HepG2 (cell line): Measurements from ENCODE around the gene PPM1H. TPM values are rescaled to one million over a fixed set of nuclear protein-coding genes. Genes with fewer than 3 reads are reported as not detected.

Experiments used
- ATAC-seq: fragments of 200-7000 bp; cut with Tn5 transposase; 3 replicates; pipeline ENCODE4 v1.9.1; 2020; ENCODE audit warnings: mild to moderate bottlenecking, moderate library complexity
- BruUV-seq: library from RNA; stranded (reverse); fragments of 400-500 nt; replicated peaks from 2 replicates; lab custom pipeline; 2021; lab: Mats Ljungman, UMichigan
- CTCF ChIA-PET: fragments of 300-600 bp; formaldehyde crosslinking; extraction: SDS; loops from one replicate; lab custom pipeline; 2021; ENCODE audit warnings: low total read pairs, inconsistent platforms, low intra/inter-chr PET ratio; lab: Yijun Ruan, JAX
- POLR2A ChIA-PET: fragments of 350-600 bp; sonication (Branson Sonifier 250); formaldehyde crosslinking; loops from one replicate; lab custom pipeline; 2020; ENCODE audit warnings: antibody characterized with exemption, inconsistent platforms; lab: Yijun Ruan, JAX
- DNase-seq: peaks from one replicate; pipeline ENCODE4 v3.0.0-alpha.2; 2015; ENCODE audit warnings: low spot score
- FAIRE-seq: peaks from 3 replicates; lab custom pipeline; 2011; peaks lifted over from hg19 to GRCh38; lab: Jason Lieb, UNC
- H2AFZ ChIP-seq: one replicate; pipeline ENCODE4 v1.6.1; 2011; ENCODE audit warnings: low read length, inconsistent platforms
- H3K27ac ChIP-seq: fragments of 300-600 bp; 3 replicates; pipeline ENCODE4 v1.8.0; 2011; ENCODE audit warnings: mixed run types, mild to moderate bottlenecking, mixed read lengths, low read length, inconsistent platforms; ENCODE audit not compliant: insufficient read depth; ENCODE audit errors: extremely low read length
- H3K27me3 ChIP-seq, 2 experiments: fragments of 200-600 bp in 1 of 2; 2 replicates in 1 of 2; 3 replicates in 1 of 2; pipeline versions ENCODE4 v1.6.0 to v1.8.0; 2011; ENCODE audit warnings: low read length in 2 of 2, mild to moderate bottlenecking in 2 of 2, moderate library complexity in 2 of 2, inconsistent platforms in 1 of 2; ENCODE audit not compliant: insufficient read depth in 2 of 2, control insufficient read depth in 1 of 2
- H3K36me3 ChIP-seq, 2 experiments: fragments of 200-600 bp in 1 of 2; replicated peaks in 1 of 2; 2 replicates in 1 of 2; 3 replicates in 1 of 2; pipeline versions ENCODE4 v1.5.1 to v1.8.0; 2011; ENCODE audit warnings: low read length in 2 of 2, inconsistent platforms in 1 of 2; ENCODE audit not compliant: insufficient read depth in 2 of 2, control insufficient read depth in 1 of 2
- H3K4me1 ChIP-seq: 2 replicates; pipeline ENCODE4 v1.5.1; 2012; ENCODE audit warnings: low read length, inconsistent platforms; ENCODE audit not compliant: insufficient read depth
- H3K4me2 ChIP-seq: 2 replicates; pipeline ENCODE4 v1.6.0; 2011; ENCODE audit warnings: low read depth, low read length, inconsistent platforms
- H3K4me3 ChIP-seq, 3 experiments: fragments of 200-600 bp in 1 of 3; sonication (generic), shearing (Covaris generic) in 1 of 3; replicated peaks in 1 of 3; 2 replicates each; pipeline ENCODE4 v1.5.1; 2011 to 2016; ENCODE audit warnings: low read length in 3 of 3, inconsistent platforms in 2 of 3, low read depth in 2 of 3, mild to moderate bottlenecking in 2 of 3, control low read depth in 1 of 3, mixed read lengths in 1 of 3; ENCODE audit not compliant: insufficient read depth in 1 of 3
- H3K79me2 ChIP-seq: one replicate; pipeline ENCODE4 v1.6.1; 2011; ENCODE audit warnings: low read length, inconsistent platforms; ENCODE audit not compliant: insufficient read depth
- H3K9ac ChIP-seq: 2 replicates; pipeline ENCODE4 v1.6.0; 2011; ENCODE audit warnings: mild to moderate bottlenecking, low read depth, low read length, inconsistent platforms; ENCODE audit not compliant: insufficient read depth
- H3K9me3 ChIP-seq: 2 replicates; pipeline ENCODE4 v1.5.1; 2012; ENCODE audit warnings: mild to moderate bottlenecking, low read length
- H4K20me1 ChIP-seq: 2 replicates; pipeline ENCODE4 v1.6.0; 2011; ENCODE audit warnings: inconsistent platforms, mild to moderate bottlenecking, low read length, moderate library complexity; ENCODE audit not compliant: insufficient read depth
- DMAP1 ChIP-seq: IDR thresholded peaks from 2 replicates; pipeline ENCODE4 v1.6.1; 2016
- DNMT1 ChIP-seq: sonication (generic); formaldehyde crosslinking; IDR thresholded peaks from 2 replicates; pipeline ENCODE4 v1.5.1; 2020; ENCODE audit warnings: mild to moderate bottlenecking, missing genetic modification reagents
- HNRNPL ChIP-seq: fragments of 200-400 bp; formaldehyde crosslinking; IDR thresholded peaks from 2 replicates; pipeline ENCODE4 v1.6.1; 2017; ENCODE audit warnings: mild to moderate bottlenecking, low read depth, low read length
- HOXA3 ChIP-seq: sonication (generic); formaldehyde crosslinking; IDR thresholded peaks from 2 replicates; pipeline ENCODE4 v1.5.0; 2020; ENCODE audit warnings: missing genetic modification reagents
- ISL2 ChIP-seq: sonication (generic); formaldehyde crosslinking; IDR thresholded peaks from 2 replicates; pipeline ENCODE4 v1.5.0; 2020; ENCODE audit warnings: missing genetic modification reagents
- MED1 ChIP-seq: sonication (generic); formaldehyde crosslinking; IDR thresholded peaks from 2 replicates; pipeline ENCODE4 v1.4.0; 2020; ENCODE audit warnings: missing genetic modification reagents
- NR2F6 ChIP-seq, 2 experiments: IDR thresholded peaks; 2 replicates each; pipeline ENCODE4 v1.6.1; 2016; ENCODE audit warnings: antibody characterized with exemption in 1 of 2, mild to moderate bottlenecking in 1 of 2
- STAT5B ChIP-seq: sonication (generic); formaldehyde crosslinking; IDR thresholded peaks from 2 replicates; pipeline ENCODE4 v1.4.0; 2020; ENCODE audit warnings: missing genetic modification reagents
- THAP11 ChIP-seq: IDR thresholded peaks from 2 replicates; pipeline ENCODE4 v1.6.1; 2016; ENCODE audit warnings: missing biosample characterization, missing genetic modification reagents
- ZBTB33 ChIP-seq: sonication (generic); formaldehyde crosslinking; IDR thresholded peaks from 2 replicates; pipeline ENCODE4 v1.4.0; 2020; ENCODE audit warnings: missing genetic modification reagents
- ZBTB39 ChIP-seq: sonication (generic); formaldehyde crosslinking; IDR thresholded peaks from 2 replicates; pipeline ENCODE4 v1.5.0; 2020; ENCODE audit warnings: missing genetic modification reagents
- ZBTB8A ChIP-seq: sonication (generic); formaldehyde crosslinking; IDR thresholded peaks from 2 replicates; pipeline ENCODE4 v1.4.0; 2020; ENCODE audit warnings: mild to moderate bottlenecking, low read depth, missing genetic modification reagents, borderline replicate concordance
- ZNF234 ChIP-seq: sonication (generic); formaldehyde crosslinking; conservative IDR thresholded peaks from 2 replicates; pipeline ENCODE4 v1.5.1; 2020; ENCODE audit warnings: mild to moderate bottlenecking, missing genetic modification reagents
- ZNF264 ChIP-seq: sonication (generic); formaldehyde crosslinking; IDR thresholded peaks from 2 replicates; pipeline ENCODE4 v1.4.0; 2020; ENCODE audit warnings: missing genetic modification reagents
- ZNF557 ChIP-seq: sonication (generic); formaldehyde crosslinking; IDR thresholded peaks from 2 replicates; pipeline ENCODE4 v1.4.0; 2020; ENCODE audit warnings: missing genetic modification reagents
- WGBS: methylation state at CpG from one replicate; pipeline ENCODE4 v1.1.6; 2017; ENCODE audit warnings: low lambda C conversion rate; 5-methylcytosine and 5-hydroxymethylcytosine counted together
- in situ Hi-C: cut with HindIII; loops from 2 replicates; pipeline ENCODE4 v1.10.0; 2017; ENCODE audit warnings: low pct_unique_long_range_greater_than_20kb; ENCODE audit not compliant: extremely low pct_ligation_motif_present
- intact Hi-C: fragments of 100-400 bp; cut with micrococcal nuclease; formaldehyde crosslinking; loops from one replicate; pipeline ENCODE4 v1.10.0; 2022; ENCODE audit not compliant: unreplicated experiment
- polyA plus RNA-seq, 8 experiments: library from polyadenylated mRNA; depleted of rRNA in 3 of 8; stranded (reverse) in 7 of 8; unstranded in 1 of 8; fragments of >200 nt; fragmentation: Illumina TruSeq in 4 of 8; extraction: Trizol in 4 of 8; gene quantifications; 2 replicates each; pipeline versions ENCODE4 v1.2.1 to v1.2.3, GENCODE V29; 2011 to 2016; ENCODE audit warnings: low read depth in 4 of 8, missing spikeins in 1 of 8, mixed read lengths in 1 of 8; ENCODE audit not compliant: insufficient read depth in 1 of 8
- total RNA-seq, 5 experiments: library from RNA; depleted of rRNA; stranded (reverse); fragments of >200 nt; fragmentation: Illumina TruSeq; extraction: Trizol; gene quantifications; 2 replicates each; pipeline ENCODE4 v1.2.3, GENCODE V29; 2016; ENCODE audit warnings: low read depth in 1 of 5

Gene PPM1H
- total and polyA plus RNA-seq, 2 of the 13 experiments (the other 11 are each of a cell fraction or from before 2014, with no cell fraction given) = 29.1 to 38.1 TPM

- CTCF ChIA-PET = no interaction called here
- H3K27me3 ChIP-seq = no peaks in the 10 kb centered on the region
- H3K79me2 ChIP-seq = no peaks in the 10 kb centered on the region
- no TSS peak for BruUV-seq
- H4K20me1 ChIP-seq = no peaks in the 10 kb centered on the region
- ATAC-seq = no peak
- H2AFZ ChIP-seq = no peak overlapping the region
- POLR2A ChIA-PET = no interaction called here
- no peak overlapping the region for H3K9ac ChIP-seq
- peaks cover 12% of the 10 kb centered on the region; the same call in 1 of the 2 replicates for H3K4me1 ChIP-seq
- DNase-seq = no peak
- intact Hi-C loops = no loop called here
- no peak overlapping the region for H3K4me3 ChIP-seq
- in situ Hi-C loops = no loop called here
- WGBS = 94% methylated on average over 4 of the region's 4 CpGs
- no peaks in the 10 kb centered on the region for H3K9me3 ChIP-seq
- no peak for TF ChIP-seq DNMT1
- no peak for TF ChIP-seq THAP11
- TF ChIP-seq ZNF234 (CRISPR knock-in tag) = no peak
- no peak for TF ChIP-seq ZNF264 (CRISPR knock-in tag)
- TF ChIP-seq ZNF557 (CRISPR knock-in tag) = no peak
- TF ChIP-seq ZBTB33 = no peak
- TF ChIP-seq ZBTB39 (CRISPR knock-in tag) = no peak
- TF ChIP-seq ZBTB8A (CRISPR knock-in tag) = no peak
- no peak for TF ChIP-seq ISL2 (CRISPR knock-in tag)
- no peak for TF ChIP-seq MED1 (CRISPR knock-in tag)
- no peak for TF ChIP-seq HOXA3 (CRISPR knock-in tag)
- TF ChIP-seq STAT5B (CRISPR knock-in tag) = no peak
- no peak for TF ChIP-seq NR2F6 (IDR thresholded peaks at IDR 0.05)
- TF ChIP-seq NR2F6 (CRISPR knock-in tag; IDR thresholded peaks at IDR 0.05) = no peak
- no peak for TF ChIP-seq HNRNPL
- TF ChIP-seq DMAP1 (CRISPR knock-in tag) = no peak
- TF ChIP-seq, all 625 proteins: peak for 0
- Histone ChIP-seq H3K27ac (no peak overlapping the region), H3K36me3 (peaks cover 18 to 58% of the 10 kb centered on the region in 2 experiments), H3K4me2 (no peak overlapping the region)
- no peak for FAIRE-seq
Measured at GRCh38 chr12:62705846-62706245, 229.1 kb downstream of the PPM1H start.
